HG03097 (cell line): Measurements from ENCODE around the gene CBFA2T2.
"Not testable (repeated sequence)": the region's sequence is repeated elsewhere in the genome, so short reads cannot be mapped to it uniquely, and the experiment has no call there.

Experiments used
- ATAC-seq: cut with Tn5 transposase; IDR thresholded peaks from one replicate; pipeline ENCODE4 v1.9.1; 2021; ENCODE audit not compliant: unreplicated experiment, low FRiP score

CBFA2T2 gene

GRCh38 chr20:33687993-33688937 lies 198.4 kb downstream of the CBFA2T2 start:
- no peak for ATAC-seq

DNA sequence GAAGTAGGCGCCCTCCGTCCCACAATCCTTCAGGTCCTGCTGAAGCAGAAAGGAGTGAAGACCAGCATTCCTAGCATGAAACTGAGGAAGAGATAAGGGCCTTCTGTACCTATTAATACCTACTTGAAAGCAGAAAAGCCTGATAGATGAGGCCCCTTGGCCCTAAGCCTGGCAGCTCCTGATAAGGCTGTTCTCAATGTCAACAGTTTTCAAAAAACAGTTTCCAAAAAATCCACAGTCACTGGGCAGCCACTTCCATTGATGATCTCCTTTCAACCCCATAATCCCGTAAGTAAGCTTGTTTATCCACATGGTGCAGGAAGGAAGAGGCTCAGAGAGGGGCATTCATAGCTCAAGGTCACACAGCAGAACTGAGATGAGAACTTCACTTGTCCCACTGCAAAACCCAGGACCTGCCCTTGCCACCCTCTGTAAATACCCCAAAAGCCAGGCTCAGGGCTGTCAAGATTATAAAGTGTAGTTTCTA lies 199.1 kb downstream of the CBFA2T2 start:
- ATAC-seq, result no peak

DNA sequence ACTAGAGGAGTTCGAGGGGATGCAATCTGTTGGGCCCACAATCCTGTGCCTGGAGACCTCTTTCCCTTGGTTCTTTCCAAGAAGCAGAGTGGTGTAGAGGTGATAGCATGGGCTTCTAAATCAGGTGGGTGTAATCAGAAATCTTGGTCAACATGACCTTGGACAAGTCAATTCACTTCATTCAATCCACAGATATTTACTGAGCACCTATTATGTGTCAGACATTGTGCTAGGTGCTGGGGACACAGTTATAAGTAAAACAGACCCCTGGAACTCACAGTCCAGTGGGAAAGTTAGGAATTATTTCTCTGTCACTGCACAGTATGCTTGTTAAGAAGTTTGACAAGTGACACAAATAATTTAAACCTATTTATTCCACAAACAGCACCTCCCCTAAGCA lies 199.6 kb downstream of the CBFA2T2 start:
- ATAC-seq, result no peak

- ATAC-seq, result no peak
Measured at GRCh38 chr20:33689973-33690372, 200.1 kb downstream of the CBFA2T2 start.

DNA sequence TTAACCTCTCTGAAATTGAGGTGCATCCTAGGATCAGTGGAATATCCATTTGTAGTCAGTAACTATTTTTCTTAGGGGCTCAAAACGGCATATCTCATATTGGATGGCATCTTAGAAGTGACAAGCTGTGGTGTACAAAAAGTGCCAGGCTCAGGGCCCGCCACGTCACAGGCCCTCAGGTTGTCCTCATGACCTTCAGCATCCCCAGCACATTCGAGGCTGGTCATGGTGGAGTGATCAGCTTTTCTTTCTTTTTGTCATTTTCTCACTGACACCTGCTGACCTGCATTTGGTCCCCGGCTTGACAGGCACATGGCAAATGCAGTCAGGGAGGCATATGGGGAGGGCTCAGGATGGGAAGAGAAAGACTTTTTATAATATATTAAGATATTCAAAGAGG lies 203.4 kb downstream of the CBFA2T2 start:
- ATAC-seq, result no peak

GRCh38 chr20:33693741-33694638 lies 204.1 kb downstream of the CBFA2T2 start:
- no peak for ATAC-seq

DNA sequence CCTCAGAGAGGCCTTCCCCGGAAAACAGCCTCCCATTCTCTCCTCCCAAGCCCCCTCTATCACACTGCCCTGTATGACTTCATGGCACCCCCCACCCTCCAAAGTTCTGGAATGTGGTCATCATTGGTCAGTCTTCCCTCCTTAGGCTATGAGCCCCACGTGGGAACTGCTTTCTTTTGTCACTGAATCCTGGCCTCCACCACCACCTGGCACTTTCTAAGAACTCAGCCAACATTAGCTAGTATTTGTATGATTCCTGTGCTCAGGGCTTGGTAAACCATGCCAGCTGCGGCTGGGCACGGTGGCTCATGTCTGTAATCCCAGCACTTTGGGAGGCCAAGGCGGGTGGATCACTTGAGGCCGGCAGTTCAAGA lies 204.7 kb downstream of the CBFA2T2 start:
- ATAC-seq, result no peak

- no peak for ATAC-seq
Measured at GRCh38 chr20:33696448-33696847, 206.6 kb downstream of the CBFA2T2 start.

DNA sequence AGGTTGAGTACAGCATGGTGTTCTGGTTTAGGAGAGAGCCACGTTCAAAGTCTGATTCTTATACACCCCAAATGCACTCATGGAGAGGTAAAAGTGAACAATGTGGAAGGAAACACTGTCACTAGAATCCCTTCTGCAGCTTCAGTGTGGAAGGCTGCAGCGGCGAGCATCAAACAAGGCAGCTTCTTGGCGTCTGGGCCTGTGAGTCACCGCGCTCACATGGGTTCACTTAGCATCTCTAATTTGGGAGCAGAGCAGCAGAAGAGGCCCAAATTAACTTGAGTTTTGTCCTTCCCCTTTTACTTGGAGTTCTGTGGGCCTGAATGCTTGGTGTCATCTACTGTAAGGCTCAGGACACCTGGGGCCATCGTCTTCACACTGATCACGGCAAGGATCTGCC lies 207.2 kb downstream of the CBFA2T2 start:
- ATAC-seq, result no peak

GRCh38 chr20:33698966-33699365 lies 209.1 kb downstream of the CBFA2T2 start:
- ATAC-seq, result not testable (repeated sequence)
